B cell (primary cell): Measurements from ENCODE around the gene VPS45. TPM values are rescaled to one million over a fixed set of nuclear protein-coding genes. Genes with fewer than 3 reads are reported as not detected.

Experiments
- ATAC-seq: fragments of 200-7000 bp; cut with Tn5 transposase; one replicate; pipeline ENCODE4 v1.10.0; 2021; ENCODE audit warnings: low read depth, mild to moderate bottlenecking, moderate number of reproducible peaks, moderate library complexity
- CTCF ChIA-PET: fragments of 350-600 bp; sonication (Branson Sonifier 250); formaldehyde crosslinking; loops from one replicate; lab custom pipeline; 2021; ENCODE audit warnings: antibody characterized with exemption, inconsistent platforms; lab: Charles Lee
- POLR2A ChIA-PET: fragments of 350-600 bp; sonication (Branson Sonifier 250); formaldehyde crosslinking; loops from one replicate; lab custom pipeline; 2021; ENCODE audit warnings: antibody characterized with exemption; lab: Charles Lee
- DNase-seq: peaks from one replicate; pipeline ENCODE4 v3.0.0; 2013
- H2AFZ ChIP-seq: 2 replicates; pipeline ENCODE4 v1.6.1; 2012; ENCODE audit warnings: mild to moderate bottlenecking, low read depth, low read length; ENCODE audit not compliant: insufficient read depth, poor library complexity, severe bottlenecking
- H3K27ac ChIP-seq, 2 donors: 1 replicate in 1 of 2; 2 replicates in 1 of 2; pipeline ENCODE4 v1.5.1; 2012 to 2013; ENCODE audit warnings: low read length in 2 of 2, mild to moderate bottlenecking in 2 of 2, moderate library complexity in 1 of 2
- H3K27me3 ChIP-seq, 4 experiments: fragments of 200-600 bp in 1 of 4; sonication (generic) in 1 of 4; replicated peaks in 1 of 4; 1 replicate in 2 of 4; 2 replicates in 2 of 4; pipeline versions ENCODE4 v1.6.1 to v1.7.0; 2013 to 2016; ENCODE audit warnings: low read length in 3 of 4, mild to moderate bottlenecking in 2 of 4, mixed read lengths in 1 of 4, moderate library complexity in 1 of 4; ENCODE audit not compliant: insufficient read depth in 4 of 4, control insufficient read depth in 3 of 4; ENCODE audit errors: control extremely low read depth in 1 of 4
- H3K36me3 ChIP-seq, 2 experiments: replicated peaks in 1 of 2; 1 replicate in 1 of 2; 2 replicates in 1 of 2; pipeline versions ENCODE4 v1.6.1 to v1.7.1; 2013; ENCODE audit warnings: low read length in 1 of 2; ENCODE audit not compliant: insufficient read depth in 2 of 2, control insufficient read depth in 1 of 2; ENCODE audit errors: control extremely low read depth in 1 of 2, extremely low read depth in 1 of 2
- H3K4me1 ChIP-seq, 2 donors: fragments of 200-600 bp in 1 of 2; sonication (generic) in 1 of 2; 1 replicate in 1 of 2; 2 replicates in 1 of 2; pipeline versions ENCODE4 v1.5.1 to v1.6.1; 2013 to 2017; ENCODE audit warnings: low read length in 2 of 2; ENCODE audit not compliant: control insufficient read depth in 2 of 2, insufficient read depth in 2 of 2
- H3K4me2 ChIP-seq: replicated peaks from 2 replicates; pipeline ENCODE3; 2012; ENCODE audit warnings: mild to moderate bottlenecking, low read depth, low read length; ENCODE audit not compliant: poor library complexity, severe bottlenecking
- H3K4me3 ChIP-seq, 5 experiments: fragments of 200-600 bp in 1 of 5; sonication (generic) in 1 of 5; 1 replicate in 3 of 5; 2 replicates in 2 of 5; pipeline versions ENCODE4 v1.5.1 to v1.7.0; 2011 to 2016; ENCODE audit warnings: low read length in 4 of 5, mild to moderate bottlenecking in 4 of 5, low read depth in 2 of 5, control low read depth in 1 of 5, moderate library complexity in 1 of 5; ENCODE audit not compliant: insufficient read depth in 1 of 5; ENCODE audit errors: control extremely low read depth in 1 of 5, extremely low read depth in 1 of 5
- H3K79me2 ChIP-seq: fragments of 200-600 bp; sonication (generic); one replicate; pipeline ENCODE4 v1.6.0; 2016; ENCODE audit warnings: low read length; ENCODE audit not compliant: control insufficient read depth, insufficient read depth
- H3K9ac ChIP-seq: fragments of 200-600 bp; sonication (generic); 2 replicates; pipeline ENCODE4 v1.6.1; 2017; ENCODE audit warnings: mild to moderate bottlenecking, low read length, moderate library complexity
- H3K9me3 ChIP-seq, 3 donors: one replicate each; pipeline versions ENCODE4 v1.6.1 to v1.7.1; 2013; ENCODE audit warnings: low read length in 2 of 3; ENCODE audit not compliant: control insufficient read depth in 2 of 3, insufficient read depth in 1 of 3; ENCODE audit errors: control extremely low read depth in 1 of 3
- H4K20me1 ChIP-seq: 2 replicates; pipeline ENCODE4 v1.6.0; 2012; ENCODE audit warnings: mild to moderate bottlenecking, low read length; ENCODE audit not compliant: insufficient read depth, control insufficient read depth, poor library complexity, severe bottlenecking
- H3K27ac Mint-ChIP-seq: one replicate; pipeline ENCODE4 v1.8.0; 2021; ENCODE audit warnings: mixed read lengths
- H3K27me3 Mint-ChIP-seq: one replicate; pipeline ENCODE4 v1.8.0; 2021; ENCODE audit warnings: mixed read lengths
- H3K4me1 Mint-ChIP-seq: one replicate; pipeline ENCODE4 v1.8.0; 2021; ENCODE audit warnings: mixed read lengths
- H3K4me3 Mint-ChIP-seq: one replicate; pipeline ENCODE4 v1.8.0; 2021; ENCODE audit warnings: mixed read lengths
- H3K9me3 Mint-ChIP-seq: one replicate; pipeline ENCODE4 v1.8.0; 2022; ENCODE audit warnings: mixed read lengths; ENCODE audit not compliant: insufficient read depth
- CTCF ChIP-seq: fragments of 200-600 bp; IDR thresholded peaks from one replicate; pipeline ENCODE4 v1.8.0; 2022; ENCODE audit warnings: antibody characterized with exemption, mild to moderate bottlenecking
- EZH2 ChIP-seq: IDR thresholded peaks from 2 replicates; pipeline ENCODE4 v1.6.1; 2012; ENCODE audit warnings: borderline replicate concordance, low read depth, mild to moderate bottlenecking, moderate library complexity, low read length; ENCODE audit not compliant: insufficient read depth, poor library complexity, severe bottlenecking
- WGBS: methylation state at CpG from one replicate; pipeline ENCODE4 v1.1.5; 2013; ENCODE audit warnings: missing lambda C conversion rate; ENCODE audit not compliant: insufficient coverage; 5-methylcytosine and 5-hydroxymethylcytosine counted together
- intact Hi-C: fragments of 100-400 bp; cut with micrococcal nuclease; formaldehyde crosslinking; loops from one replicate; pipeline ENCODE4 v1.10.0; 2022
- polyA minus RNA-seq: library from RNA; depleted of rRNA, polyadenylated mRNA; stranded (reverse); fragments of >200 nt; gene quantifications from 2 replicates; pipeline ENCODE4 v1.2.3, GENCODE V29; 2012
- polyA plus RNA-seq: library from polyadenylated mRNA; depleted of rRNA; stranded (reverse); fragments of >200 nt; gene quantifications from 2 replicates; pipeline ENCODE4 v1.2.3, GENCODE V29; 2012
- total RNA-seq, 2 donors: library from RNA; stranded (reverse); fragments of 120-200 nt in 1 of 2; gene quantifications; 1 replicate in 1 of 2; 2 replicates in 1 of 2; pipeline versions ENCODE4 v1.2.3 to v1.2.4, GENCODE V29; 2013 to 2022

The VPS45 gene
- total RNA-seq (49.1 and 50.0 TPM in 2 replicates), polyA plus RNA-seq (23.4 TPM in 2 replicates), polyA minus RNA-seq (11.5 and 15.3 TPM in 2 replicates)
- total RNA-seq (2013), result 38.3 TPM

- Mint-ChIP-seq H3K27me3 (no peaks in the 10 kb centered on the region), H3K4me3 (peak within 1 kb of the TSS; percentile 98), H3K4me1 (peaks cover 32% of the 10 kb centered on the region), H3K9me3 (no peaks in the 10 kb centered on the region), H3K27ac (peak within 1 kb of the TSS; percentile 97)
- Histone ChIP-seq H3K79me2 (no peaks in the 10 kb centered on the region), H3K9ac (peak within 1 kb of the TSS; percentile 80), H3K4me2 (peak within 1 kb of the TSS; percentile 76), H3K36me3 (peaks cover 0 to 4% of the 10 kb centered on the region in 2 experiments), H3K27me3 (no peaks in the 10 kb centered on the region), H2AFZ (peak within 1 kb of the TSS; percentile 90), H3K4me3 (peak within 1 kb of the TSS; percentile 61 to 92 (median 79)), H3K9me3 (no peaks in the 10 kb centered on the region), H3K4me1 (peaks cover 0 to 15% of the 10 kb centered on the region in 2 donors), H3K27ac (peak within 1 kb of the TSS; percentile 74 to 85), H4K20me1 (no peaks in the 10 kb centered on the region)
- DNase-seq, result peak; percentile 88
- ChIA-PET POLR2A (interaction anchor here (0.6 to 1.5 kb wide), 8 partner anchors 23 to 222 kb away, joined by 3 to 6 read pairs (median 3); a partner anchor contains a TSS), CTCF (interaction anchor here (0.8 to 21.1 kb wide), 7 partner anchors 17 to 188 kb away, joined by 3 to 637 read pairs (median 6); no protein-coding TSS in a partner anchor)
- TF ChIP-seq CTCF, result no peak
- no peak for TF ChIP-seq EZH2
- intact Hi-C loops, result loop anchor here (1.0 to 2.0 kb wide), 4 partner anchors 57 to 120 kb away; partner anchors contain the start of gene OTUD7B
- ATAC-seq, result peak; percentile 88
- WGBS, result under 1% methylated on average over 34 of the region's 46 CpGs
Observed at GRCh38 chr1:150067184-150068108, at the start of gene VPS45. Gene VPS45, plus strand, starts transcription at chr1:150067776. Its CDS starts 82 bp downstream, at chr1:150067858.
